HG02870 (cell line): ENCODE data around the gene CRIM1.

Source experiments
- ATAC-seq: cut with Tn5 transposase; IDR thresholded peaks from one replicate; pipeline ENCODE4 v1.9.1; 2021; ENCODE audit warnings: mild to moderate bottlenecking, moderate library complexity; ENCODE audit not compliant: unreplicated experiment

CRIM1 gene

GRCh38 chr2:36420569-36421181, 65.1 kb downstream of the CRIM1 start:
- ATAC-seq, result no peak

- ATAC-seq, result no peak
Measured at GRCh38 chr2:36421379-36421778, 65.8 kb downstream of the CRIM1 start.

GRCh38 chr2:36423172-36423571, 67.6 kb downstream of the CRIM1 start:
- no peak for ATAC-seq

GRCh38 chr2:36423619-36424120, 68.1 kb downstream of the CRIM1 start:
- no peak for ATAC-seq

DNA sequence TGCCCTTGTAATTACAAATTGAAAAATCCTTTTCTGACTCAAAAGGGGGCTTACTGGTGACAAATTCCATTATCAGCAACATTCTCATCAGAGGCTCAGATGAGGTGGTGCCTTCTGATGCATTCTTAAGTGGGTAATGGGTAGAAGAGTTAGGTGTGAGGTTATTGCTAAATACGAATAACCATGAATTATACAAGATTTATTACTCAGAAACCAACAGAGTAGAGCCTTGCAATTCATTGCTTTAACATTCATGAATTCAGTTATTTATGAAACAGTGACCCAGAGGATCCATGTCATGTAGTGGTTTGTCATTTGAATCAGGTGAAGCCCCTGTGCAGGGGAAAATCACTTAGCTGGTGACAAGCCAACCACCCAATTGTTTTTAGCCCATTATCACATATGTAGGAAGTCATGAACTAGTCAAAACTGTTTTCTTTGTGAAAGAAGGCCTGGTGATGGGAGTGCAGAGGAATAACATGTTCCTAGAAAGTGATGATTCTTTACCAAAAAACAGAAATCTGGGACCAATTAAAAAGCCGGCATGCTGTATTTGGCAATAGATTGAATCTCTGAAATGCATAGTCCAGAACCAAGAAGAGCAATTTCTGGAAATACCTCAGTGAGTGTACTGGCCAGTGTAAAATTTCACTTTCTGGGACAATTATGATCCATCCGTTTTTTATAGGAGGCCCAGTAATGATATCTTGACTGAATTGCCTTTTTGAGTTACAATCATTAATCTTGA, 70.2 kb downstream of the CRIM1 start:
- no peak for ATAC-seq

DNA sequence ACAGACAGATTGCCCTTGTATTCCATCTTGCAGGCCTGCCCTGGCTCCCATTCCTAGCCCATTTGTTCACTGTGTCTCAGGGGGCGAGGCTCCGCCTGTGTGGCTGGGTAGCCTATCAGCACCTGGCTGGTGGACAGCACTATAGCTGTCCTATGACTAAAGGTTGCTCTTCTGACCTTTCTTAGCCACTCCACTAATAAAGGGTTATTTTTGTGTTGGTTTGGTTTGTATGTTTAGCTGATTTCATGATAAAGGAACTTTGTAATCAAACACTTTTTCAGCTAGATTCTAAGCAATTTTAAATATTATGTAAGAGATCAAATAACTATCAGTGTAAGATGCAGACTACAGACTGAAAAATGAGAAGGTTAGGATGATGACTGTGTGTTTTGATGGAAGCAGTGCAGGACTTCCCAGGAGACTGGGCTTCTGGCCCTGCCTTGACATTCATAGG, 72.2 kb downstream of the CRIM1 start:
- no peak for ATAC-seq

GRCh38 chr2:36430549-36430948, 75.0 kb downstream of the CRIM1 start:
- no peak for ATAC-seq

- ATAC-seq, result no peak
Measured at GRCh38 chr2:36432479-36432878, 76.9 kb downstream of the CRIM1 start.

DNA sequence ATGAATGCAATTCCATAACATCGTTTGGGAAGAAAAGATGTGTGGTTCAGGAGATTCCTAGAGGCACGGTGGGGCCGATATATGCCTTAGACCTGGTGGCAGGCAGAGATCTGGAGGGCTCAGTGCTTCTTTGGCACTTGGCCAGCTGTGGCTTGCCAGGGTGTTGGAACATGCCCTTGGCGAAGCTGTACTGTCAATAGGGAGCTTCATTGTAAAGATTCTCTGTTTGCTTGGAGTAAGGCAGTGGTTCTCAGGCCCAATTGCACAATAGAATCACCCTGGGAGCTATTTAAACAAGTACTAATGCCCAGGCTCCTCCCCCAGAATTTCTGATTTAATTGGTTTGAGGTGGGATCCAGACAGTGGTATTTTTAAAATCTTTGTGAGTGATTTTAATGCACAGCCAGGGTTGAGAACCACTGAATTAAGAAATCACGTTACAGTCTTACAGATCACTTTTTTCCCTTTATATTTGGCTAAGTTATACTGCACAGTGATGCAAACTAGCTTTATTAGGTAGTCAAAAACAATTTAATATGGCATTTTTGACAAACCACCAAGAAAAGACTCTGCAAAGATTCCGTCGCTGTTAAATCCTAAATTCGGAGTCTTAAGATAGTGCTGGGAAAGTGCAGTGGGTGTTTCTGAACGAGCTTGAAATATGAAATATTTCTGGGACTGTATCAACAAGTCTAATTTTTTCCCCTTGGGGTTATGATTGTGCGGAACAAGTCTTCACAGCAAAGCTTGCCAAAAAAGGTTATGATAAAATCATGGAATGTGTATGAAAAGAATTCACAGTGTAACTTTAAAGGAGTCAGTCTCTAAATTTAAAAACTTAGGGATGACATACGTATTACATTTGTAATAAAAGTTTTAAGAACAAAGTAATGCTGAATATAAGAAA, 78.0 kb downstream of the CRIM1 start:
- no peak for ATAC-seq

GRCh38 chr2:36438449-36438977, 82.9 kb downstream of the CRIM1 start:
- ATAC-seq, result no peak

- ATAC-seq, result no peak
Measured at GRCh38 chr2:36439084-36439483, 83.5 kb downstream of the CRIM1 start.

GRCh38 chr2:36441065-36441625, 85.6 kb downstream of the CRIM1 start:
- no peak for ATAC-seq

DNA sequence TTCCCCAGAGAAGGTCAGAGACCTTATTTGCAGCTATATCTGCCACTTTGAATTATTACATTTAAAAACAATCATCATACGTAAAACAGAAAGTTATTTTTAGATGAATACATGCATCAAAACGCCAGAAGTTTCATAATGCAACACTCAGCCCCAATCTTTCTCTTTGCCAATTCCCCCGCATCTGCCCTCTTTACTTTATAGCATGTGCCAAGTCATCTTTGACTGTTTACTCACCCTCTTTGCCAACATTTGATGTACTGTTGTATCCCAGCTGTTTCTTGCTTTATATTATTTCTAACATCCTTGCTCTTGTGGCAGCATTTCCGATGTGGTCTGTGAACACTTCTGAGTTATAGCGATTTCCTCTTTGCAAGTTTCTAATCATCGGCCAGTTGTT, 86.2 kb downstream of the CRIM1 start:
- ATAC-seq, result no peak

DNA sequence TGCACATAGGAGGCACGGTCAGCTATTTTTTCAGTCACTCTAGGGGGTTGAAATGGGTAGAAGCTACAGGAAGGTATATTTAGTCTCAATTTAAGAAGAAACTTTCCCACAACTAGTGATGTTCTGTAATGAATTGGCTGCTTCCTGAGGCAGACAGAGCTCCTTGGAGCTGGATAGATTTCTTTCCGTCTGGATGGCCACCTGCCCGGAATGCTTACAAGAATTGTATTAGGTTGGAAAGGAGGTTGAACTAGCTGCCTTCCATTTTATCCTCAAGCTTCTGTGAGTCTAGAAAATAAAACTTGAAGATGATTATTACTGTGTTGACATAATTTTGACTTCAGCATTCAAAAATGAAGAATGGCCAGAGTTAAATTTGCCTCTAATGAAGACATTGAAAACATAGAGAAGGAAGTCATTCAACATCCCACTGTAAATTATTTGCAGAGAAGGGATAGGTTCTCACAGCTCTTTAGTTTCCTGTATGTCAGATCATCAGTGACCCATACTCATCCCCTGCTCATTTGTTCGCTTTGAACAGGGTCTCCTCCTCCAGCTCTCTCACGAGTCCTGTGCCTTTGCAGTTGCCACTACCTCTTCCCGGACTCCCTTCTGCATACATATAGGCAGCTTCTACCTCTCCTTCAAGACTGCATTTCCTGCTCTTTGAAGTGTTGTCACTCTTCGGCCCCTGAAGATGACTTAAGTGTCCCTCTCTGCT, 88.8 kb downstream of the CRIM1 start:
- ATAC-seq, result no peak

GRCh38 chr2:36445185-36445866, 89.7 kb downstream of the CRIM1 start:
- no peak for ATAC-seq

DNA sequence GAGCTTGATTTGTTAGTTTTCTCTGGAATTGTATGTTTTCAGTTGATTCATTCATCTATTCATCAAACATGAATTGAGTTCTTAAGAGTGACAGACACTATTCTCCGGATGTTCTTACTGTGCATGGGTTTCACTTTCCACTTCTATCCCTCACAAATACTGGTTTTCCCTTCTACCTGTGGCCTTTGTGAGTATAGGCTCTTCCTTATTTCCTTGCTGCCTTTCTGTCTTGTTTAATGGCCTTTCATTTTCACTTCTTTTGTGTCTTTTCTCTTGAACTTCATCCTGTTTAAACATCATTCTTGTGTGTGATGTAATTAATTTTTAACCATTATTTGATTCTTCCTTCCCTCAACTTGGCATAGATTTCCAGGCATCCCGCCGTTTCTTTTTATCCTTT, 90.7 kb downstream of the CRIM1 start:
- no peak for ATAC-seq

GRCh38 chr2:36449213-36449612, 93.6 kb downstream of the CRIM1 start:
- ATAC-seq, result no peak

DNA sequence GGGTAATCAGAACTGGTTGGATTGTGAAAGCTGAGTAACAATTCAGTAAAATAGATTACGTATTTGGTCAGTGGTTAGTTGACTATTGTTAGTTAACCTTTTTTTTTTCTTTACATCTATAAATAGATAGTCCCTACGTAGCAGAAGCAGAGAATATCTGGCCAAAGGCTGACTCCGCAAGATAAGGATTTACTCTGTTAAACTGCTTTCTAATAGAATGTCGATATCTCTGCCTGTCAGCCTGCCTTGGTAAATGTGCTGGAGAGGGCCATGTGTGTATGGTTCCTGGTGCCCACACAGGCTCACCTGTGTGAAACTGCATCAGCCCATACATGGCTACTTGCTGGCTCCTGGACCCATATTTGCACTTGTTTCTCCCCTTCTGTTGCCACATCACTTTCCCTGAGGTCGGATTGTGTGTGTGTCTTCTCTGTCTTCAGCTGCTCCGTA, 94.4 kb downstream of the CRIM1 start:
- no peak for ATAC-seq

- ATAC-seq, result no peak
Measured at GRCh38 chr2:36450466-36451196, 95.1 kb downstream of the CRIM1 start.
